ENCODE results near the gene TWF2. TPM values are rescaled to one million over a fixed set of nuclear protein-coding genes. Genes with fewer than 3 reads are reported as not detected.

The TWF2 gene
- polyA plus RNA-seq, 2 of the 4 experiments (the other 2 are of a cell fraction), result 36.8 to 53.6 TPM

- no peaks in the 10 kb centered on the region for H3K4me1 ChIP-seq
- no peak for TF ChIP-seq SMC3 (IDR thresholded peaks at IDR 0.05)
- no peak for TF ChIP-seq CHD2 (IDR thresholded peaks at IDR 0.05; ENCODE audit: low read length, partially characterized antibody)
- TF ChIP-seq MAFK (IDR thresholded peaks at IDR 0.05; ENCODE audit: partially characterized antibody), result no peak
- no peak for TF ChIP-seq EHMT2 (IDR thresholded peaks at IDR 0.05; ENCODE audit: low read depth)
- TF ChIP-seq, protein P1, sequence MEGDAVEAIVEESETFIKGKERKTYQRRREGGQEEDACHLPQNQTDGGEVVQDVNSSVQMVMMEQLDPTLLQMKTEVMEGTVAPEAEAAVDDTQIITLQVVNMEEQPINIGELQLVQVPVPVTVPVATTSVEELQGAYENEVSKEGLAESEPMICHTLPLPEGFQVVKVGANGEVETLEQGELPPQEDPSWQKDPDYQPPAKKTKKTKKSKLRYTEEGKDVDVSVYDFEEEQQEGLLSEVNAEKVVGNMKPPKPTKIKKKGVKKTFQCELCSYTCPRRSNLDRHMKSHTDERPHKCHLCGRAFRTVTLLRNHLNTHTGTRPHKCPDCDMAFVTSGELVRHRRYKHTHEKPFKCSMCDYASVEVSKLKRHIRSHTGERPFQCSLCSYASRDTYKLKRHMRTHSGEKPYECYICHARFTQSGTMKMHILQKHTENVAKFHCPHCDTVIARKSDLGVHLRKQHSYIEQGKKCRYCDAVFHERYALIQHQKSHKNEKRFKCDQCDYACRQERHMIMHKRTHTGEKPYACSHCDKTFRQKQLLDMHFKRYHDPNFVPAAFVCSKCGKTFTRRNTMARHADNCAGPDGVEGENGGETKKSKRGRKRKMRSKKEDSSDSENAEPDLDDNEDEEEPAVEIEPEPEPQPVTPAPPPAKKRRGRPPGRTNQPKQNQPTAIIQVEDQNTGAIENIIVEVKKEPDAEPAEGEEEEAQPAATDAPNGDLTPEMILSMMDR (IDR thresholded peaks at IDR 0.05), result no peak
- TF ChIP-seq EP300 (IDR thresholded peaks at IDR 0.05), result no peak
- no peak for TF ChIP-seq RAD21 (conservative IDR thresholded peaks at IDR 0.05 in 1 of 2, IDR thresholded peaks at IDR 0.05 in 1 of 2)
- no peak for TF ChIP-seq E2F6 (IDR thresholded peaks at IDR 0.05; ENCODE audit: borderline replicate concordance, low read depth)
- TF ChIP-seq, protein P2, sequence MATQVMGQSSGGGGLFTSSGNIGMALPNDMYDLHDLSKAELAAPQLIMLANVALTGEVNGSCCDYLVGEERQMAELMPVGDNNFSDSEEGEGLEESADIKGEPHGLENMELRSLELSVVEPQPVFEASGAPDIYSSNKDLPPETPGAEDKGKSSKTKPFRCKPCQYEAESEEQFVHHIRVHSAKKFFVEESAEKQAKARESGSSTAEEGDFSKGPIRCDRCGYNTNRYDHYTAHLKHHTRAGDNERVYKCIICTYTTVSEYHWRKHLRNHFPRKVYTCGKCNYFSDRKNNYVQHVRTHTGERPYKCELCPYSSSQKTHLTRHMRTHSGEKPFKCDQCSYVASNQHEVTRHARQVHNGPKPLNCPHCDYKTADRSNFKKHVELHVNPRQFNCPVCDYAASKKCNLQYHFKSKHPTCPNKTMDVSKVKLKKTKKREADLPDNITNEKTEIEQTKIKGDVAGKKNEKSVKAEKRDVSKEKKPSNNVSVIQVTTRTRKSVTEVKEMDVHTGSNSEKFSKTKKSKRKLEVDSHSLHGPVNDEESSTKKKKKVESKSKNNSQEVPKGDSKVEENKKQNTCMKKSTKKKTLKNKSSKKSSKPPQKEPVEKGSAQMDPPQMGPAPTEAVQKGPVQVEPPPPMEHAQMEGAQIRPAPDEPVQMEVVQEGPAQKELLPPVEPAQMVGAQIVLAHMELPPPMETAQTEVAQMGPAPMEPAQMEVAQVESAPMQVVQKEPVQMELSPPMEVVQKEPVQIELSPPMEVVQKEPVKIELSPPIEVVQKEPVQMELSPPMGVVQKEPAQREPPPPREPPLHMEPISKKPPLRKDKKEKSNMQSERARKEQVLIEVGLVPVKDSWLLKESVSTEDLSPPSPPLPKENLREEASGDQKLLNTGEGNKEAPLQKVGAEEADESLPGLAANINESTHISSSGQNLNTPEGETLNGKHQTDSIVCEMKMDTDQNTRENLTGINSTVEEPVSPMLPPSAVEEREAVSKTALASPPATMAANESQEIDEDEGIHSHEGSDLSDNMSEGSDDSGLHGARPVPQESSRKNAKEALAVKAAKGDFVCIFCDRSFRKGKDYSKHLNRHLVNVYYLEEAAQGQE (IDR thresholded peaks at IDR 0.05), result no peak
- no peak for TF ChIP-seq ESRRA (IDR thresholded peaks at IDR 0.05; ENCODE audit: borderline replicate concordance, low read length)
- TF ChIP-seq HOXA7 (CRISPR knock-in tag; IDR thresholded peaks at IDR 0.05), result no peak
- no peak for TF ChIP-seq FOSL2 (IDR thresholded peaks at IDR 0.05)
- no peak for TF ChIP-seq FOSL2 (CRISPR knock-in tag; IDR thresholded peaks at IDR 0.05)
- TF ChIP-seq, protein P3, sequence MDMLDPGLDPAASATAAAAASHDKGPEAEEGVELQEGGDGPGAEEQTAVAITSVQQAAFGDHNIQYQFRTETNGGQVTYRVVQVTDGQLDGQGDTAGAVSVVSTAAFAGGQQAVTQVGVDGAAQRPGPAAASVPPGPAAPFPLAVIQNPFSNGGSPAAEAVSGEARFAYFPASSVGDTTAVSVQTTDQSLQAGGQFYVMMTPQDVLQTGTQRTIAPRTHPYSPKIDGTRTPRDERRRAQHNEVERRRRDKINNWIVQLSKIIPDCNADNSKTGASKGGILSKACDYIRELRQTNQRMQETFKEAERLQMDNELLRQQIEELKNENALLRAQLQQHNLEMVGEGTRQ (IDR thresholded peaks at IDR 0.05), result no peak
- no peak for TF ChIP-seq RFX5 (IDR thresholded peaks at IDR 0.05)
- no peak for TF ChIP-seq CBX2 (IDR thresholded peaks at IDR 0.05; ENCODE audit: borderline replicate concordance, low read depth)
- TF ChIP-seq ZC3H11A (IDR thresholded peaks at IDR 0.05), result no peak
- TF ChIP-seq NFE2L2 (conservative IDR thresholded peaks at IDR 0.05; ENCODE audit: low read length), result no peak
- no peak for TF ChIP-seq HDAC2 (IDR thresholded peaks at IDR 0.05)
- ATAC-seq (no peak), DNase-seq (ENCODE audit: low read depth in 1 of 2, low spot score in 1 of 2) (no peak), FAIRE-seq (no peak)
- H3K4me2 ChIP-seq, result no peak within 1 kb of the TSS
- H3K27ac ChIP-seq, result no peak within 1 kb of the TSS
- H3K4me3 ChIP-seq, result no peak within 1 kb of the TSS
- 79% methylated on average over 8 of the region's 9 CpGs for WGBS (ENCODE audit: missing lambda C conversion rate)
- ChIA-PET POLR2A (no interaction called here), CTCF (interaction anchor here (1.2 to 12.2 kb wide), 5 partner anchors 8 to 114 kb away, joined by 4 to 198 read pairs (median 8); partner anchors contain the start of gene TWF2)
- no peaks in the 10 kb centered on the region for H3K9me3 ChIP-seq
Measured at GRCh38 chr3:52225452-52226228, 13.3 kb downstream of the TWF2 start, which contains the start of gene TLR9. TLR9 (minus strand) TSS chr3:52225645; CDS start chr3:52225529, 116 bp downstream.

Data from A549 (cell line).